Activated T-helper 2 cell treated with anti-CD3 and anti-CD28 coated beads, Interferon-gamma antibody, Interleukin-2, Interleukin-4, amounts not matched to agents 10 μg/mL and 5 μg/mL and 100 μg/mL, durations not matched to agents 14 hours and 24 hours and 36 hours (primary cell): ENCODE results near the gene QRFPR. TPM values are rescaled to one million over a fixed set of nuclear protein-coding genes. Genes with fewer than 3 reads are reported as not detected.
"Not testable (repeated sequence)": the region's sequence is repeated elsewhere in the genome, so short reads cannot be mapped to it uniquely, and the experiment has no call there.

Source experiments
- DNase-seq: peaks from one replicate; pipeline ENCODE4 v3.0.0; 2021; ENCODE audit warnings: low spot score
- H3K27ac Mint-ChIP-seq: one replicate; pipeline ENCODE4 v1.8.0; 2021; ENCODE audit warnings: mixed read lengths
- H3K27me3 Mint-ChIP-seq: one replicate; pipeline ENCODE4 v1.8.0; 2021; ENCODE audit warnings: low read depth, mixed read lengths
- H3K36me3 Mint-ChIP-seq: one replicate; pipeline ENCODE4 v1.8.0; 2021; ENCODE audit warnings: low read depth, mixed read lengths
- H3K4me1 Mint-ChIP-seq: one replicate; pipeline ENCODE4 v1.8.0; 2021; ENCODE audit warnings: low read depth, mixed read lengths
- H3K4me3 Mint-ChIP-seq: one replicate; pipeline ENCODE4 v1.8.0; 2021; ENCODE audit warnings: low read depth, mild to moderate bottlenecking, moderate library complexity, mixed read lengths
- H3K9me3 Mint-ChIP-seq: one replicate; pipeline ENCODE4 v1.8.0; 2021; ENCODE audit warnings: mixed read lengths
- intact Hi-C: fragments of 100-400 bp; cut with micrococcal nuclease; formaldehyde crosslinking; loops from one replicate; pipeline ENCODE4 v1.15.1; 2023
- total RNA-seq: library from RNA; stranded (reverse); gene quantifications from 2 replicates; pipeline ENCODE4 v1.2.3, GENCODE V29; 2022

QRFPR gene
- total RNA-seq, 1 donor from 2014 or later, result not detected

- DNase-seq, result no peak
- H3K36me3 Mint-ChIP-seq, result no peaks in the 10 kb centered on the region
- H3K4me1 Mint-ChIP-seq, result no peaks in the 10 kb centered on the region
- no peaks in the 10 kb centered on the region for H3K9me3 Mint-ChIP-seq
- intact Hi-C loops, result no loop called here
- H3K27ac Mint-ChIP-seq, result no peak overlapping the region
- peaks cover 21% of the 10 kb centered on the region for H3K27me3 Mint-ChIP-seq
- no peak overlapping the region for H3K4me3 Mint-ChIP-seq
Observed at GRCh38 chr4:121330180-121330665, 50.6 kb downstream of the QRFPR start.

- Mint-ChIP-seq H3K27ac (no peak overlapping the region), H3K27me3 (peaks cover 23% of the 10 kb centered on the region), H3K4me1 (no peaks in the 10 kb centered on the region), H3K9me3 (no peaks in the 10 kb centered on the region), H3K4me3 (no peak overlapping the region), H3K36me3 (no peaks in the 10 kb centered on the region)
- intact Hi-C loops, result no loop called here
- no peak for DNase-seq
Observed at GRCh38 chr4:121326597-121326996, 54.2 kb downstream of the QRFPR start.

- Mint-ChIP-seq H3K36me3 (no peaks in the 10 kb centered on the region), H3K9me3 (no peaks in the 10 kb centered on the region), H3K27ac (no peak overlapping the region), H3K4me1 (no peaks in the 10 kb centered on the region), H3K27me3 (peaks cover 30% of the 10 kb centered on the region), H3K4me3 (no peak overlapping the region)
- DNase-seq, result no peak
- intact Hi-C loops, result no loop called here
Observed at GRCh38 chr4:121324331-121324730, 56.5 kb downstream of the QRFPR start.

- Mint-ChIP-seq H3K36me3 (no peaks in the 10 kb centered on the region), H3K27me3 (peaks cover 32% of the 10 kb centered on the region), H3K4me3 (no peak overlapping the region), H3K9me3 (no peaks in the 10 kb centered on the region), H3K4me1 (no peaks in the 10 kb centered on the region), H3K27ac (no peak overlapping the region)
- intact Hi-C loops, result no loop called here
- DNase-seq, result no peak
Observed at GRCh38 chr4:121321466-121321865, 59.4 kb downstream of the QRFPR start.

GRCh38 chr4:121316091-121316490, 64.7 kb downstream of the QRFPR start:
- H3K27me3 Mint-ChIP-seq, result peaks cover 40% of the 10 kb centered on the region
- no peaks in the 10 kb centered on the region for H3K9me3 Mint-ChIP-seq
- no peaks in the 10 kb centered on the region for H3K36me3 Mint-ChIP-seq
- H3K4me1 Mint-ChIP-seq, result no peaks in the 10 kb centered on the region
- no peak overlapping the region for H3K4me3 Mint-ChIP-seq
- DNase-seq, result no peak
- H3K27ac Mint-ChIP-seq, result no peak overlapping the region
- intact Hi-C loops, result no loop called here

GRCh38 chr4:121313430-121313829, 67.4 kb downstream of the QRFPR start:
- H3K36me3 Mint-ChIP-seq, H3K27ac Mint-ChIP-seq, H3K9me3 Mint-ChIP-seq, H3K4me3 Mint-ChIP-seq, H3K4me1 Mint-ChIP-seq, DNase-seq, intact Hi-C loops: not testable (repeated sequence)
- H3K27me3 Mint-ChIP-seq, result peaks cover 37% of the 10 kb centered on the region

- DNase-seq, result no peak
- Mint-ChIP-seq H3K4me3 (no peak overlapping the region), H3K4me1 (peaks cover 24% of the 10 kb centered on the region), H3K27me3 (peaks cover 16% of the 10 kb centered on the region), H3K36me3 (no peaks in the 10 kb centered on the region), H3K27ac (no peak overlapping the region), H3K9me3 (no peaks in the 10 kb centered on the region)
- intact Hi-C loops, result loop anchor here (1.0 to 10.0 kb wide), 5 partner anchors 117 to 1234 kb away; no protein-coding TSS in a partner anchor
Observed at GRCh38 chr4:121308828-121309227, 72.0 kb downstream of the QRFPR start.

- Mint-ChIP-seq H3K27me3 (peaks cover 16% of the 10 kb centered on the region), H3K27ac (no peak overlapping the region), H3K4me1 (peaks cover 24% of the 10 kb centered on the region), H3K9me3 (no peaks in the 10 kb centered on the region), H3K36me3 (no peaks in the 10 kb centered on the region), H3K4me3 (no peak overlapping the region)
- no peak for DNase-seq
- intact Hi-C loops, result loop anchor here (1.0 to 10.0 kb wide), 5 partner anchors 116 to 1233 kb away; no protein-coding TSS in a partner anchor
Observed at GRCh38 chr4:121308328-121308663, 72.5 kb downstream of the QRFPR start.

GRCh38 chr4:121307445-121308327, 73.1 kb downstream of the QRFPR start:
- Mint-ChIP-seq H3K27ac (no peak overlapping the region), H3K27me3 (peaks cover 20% of the 10 kb centered on the region), H3K9me3 (no peaks in the 10 kb centered on the region), H3K4me1 (peaks cover 24% of the 10 kb centered on the region), H3K4me3 (no peak overlapping the region), H3K36me3 (no peaks in the 10 kb centered on the region)
- peak; percentile 31 for DNase-seq
- intact Hi-C loops, result loop anchor here (1.0 to 10.0 kb wide), 7 partner anchors 51 to 1233 kb away; no protein-coding TSS in a partner anchor

GRCh38 chr4:121306931-121307330, 73.9 kb downstream of the QRFPR start:
- intact Hi-C loops, result loop anchor here (1.0 to 10.0 kb wide), 6 partner anchors 51 to 1232 kb away; no protein-coding TSS in a partner anchor
- H3K27ac Mint-ChIP-seq, result no peak overlapping the region
- no peaks in the 10 kb centered on the region for H3K9me3 Mint-ChIP-seq
- H3K36me3 Mint-ChIP-seq, result no peaks in the 10 kb centered on the region
- DNase-seq, result no peak
- peaks cover 18% of the 10 kb centered on the region for H3K27me3 Mint-ChIP-seq
- H3K4me3 Mint-ChIP-seq, result no peak overlapping the region
- peaks cover 24% of the 10 kb centered on the region for H3K4me1 Mint-ChIP-seq

- no peaks in the 10 kb centered on the region for H3K9me3 Mint-ChIP-seq
- H3K27ac Mint-ChIP-seq, result no peak overlapping the region
- H3K4me1 Mint-ChIP-seq, result peaks cover 24% of the 10 kb centered on the region
- H3K4me3 Mint-ChIP-seq, result no peak overlapping the region
- intact Hi-C loops, result loop anchor here (5.0 to 10.0 kb wide), 4 partner anchors 208 to 1230 kb away; no protein-coding TSS in a partner anchor
- DNase-seq, result no peak
- H3K36me3 Mint-ChIP-seq, result no peaks in the 10 kb centered on the region
- H3K27me3 Mint-ChIP-seq, result peaks cover 19% of the 10 kb centered on the region
Observed at GRCh38 chr4:121304893-121305292, 75.9 kb downstream of the QRFPR start.

- Mint-ChIP-seq H3K9me3 (no peaks in the 10 kb centered on the region), H3K4me3 (no peak overlapping the region), H3K27ac (no peak overlapping the region), H3K4me1 (no peaks in the 10 kb centered on the region), H3K36me3 (no peaks in the 10 kb centered on the region), H3K27me3 (peaks cover 37% of the 10 kb centered on the region)
- no peak for DNase-seq
- intact Hi-C loops, result no loop called here
Observed at GRCh38 chr4:121299367-121299766, 81.5 kb downstream of the QRFPR start.

- Mint-ChIP-seq H3K4me3 (no peak overlapping the region), H3K36me3 (peaks cover 3% of the 10 kb centered on the region), H3K27me3 (peaks cover 35% of the 10 kb centered on the region), H3K27ac (no peak overlapping the region), H3K4me1 (no peaks in the 10 kb centered on the region), H3K9me3 (peaks cover 14% of the 10 kb centered on the region)
- intact Hi-C loops, result no loop called here
- DNase-seq, result no peak
Observed at GRCh38 chr4:121283319-121283718, 97.5 kb downstream of the QRFPR start.
